GM19193 (cell line): ENCODE data around the gene PPP3CB.

Experiments used
- POLR2A ChIP-seq: IDR thresholded peaks from 4 replicates; pipeline ENCODE4 v1.6.1; 2011; ENCODE audit not compliant: insufficient read depth, insufficient read length; ENCODE audit errors: extremely low read depth

The PPP3CB gene

DNA sequence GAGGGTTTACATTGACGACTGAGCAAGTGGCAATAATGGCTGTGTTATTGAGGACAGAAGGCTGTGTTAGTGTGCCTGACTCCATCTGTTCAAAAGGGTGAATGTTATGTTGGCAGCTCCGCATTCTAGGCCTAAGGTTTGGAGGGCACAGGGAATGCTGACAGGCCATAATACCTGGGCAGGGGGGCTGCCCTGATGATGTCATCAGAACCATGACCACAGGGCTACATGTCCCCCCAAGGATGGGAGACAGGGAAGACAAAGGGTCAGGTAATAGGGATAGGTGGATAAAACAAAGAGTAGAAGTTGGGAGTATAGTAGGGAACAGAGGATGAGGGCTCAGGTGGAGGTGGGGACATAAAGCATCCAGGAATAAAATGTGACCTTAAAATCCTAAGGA is 1.8 kb upstream of the PPP3CB start:
- TF ChIP-seq POLR2A: no peak

DNA sequence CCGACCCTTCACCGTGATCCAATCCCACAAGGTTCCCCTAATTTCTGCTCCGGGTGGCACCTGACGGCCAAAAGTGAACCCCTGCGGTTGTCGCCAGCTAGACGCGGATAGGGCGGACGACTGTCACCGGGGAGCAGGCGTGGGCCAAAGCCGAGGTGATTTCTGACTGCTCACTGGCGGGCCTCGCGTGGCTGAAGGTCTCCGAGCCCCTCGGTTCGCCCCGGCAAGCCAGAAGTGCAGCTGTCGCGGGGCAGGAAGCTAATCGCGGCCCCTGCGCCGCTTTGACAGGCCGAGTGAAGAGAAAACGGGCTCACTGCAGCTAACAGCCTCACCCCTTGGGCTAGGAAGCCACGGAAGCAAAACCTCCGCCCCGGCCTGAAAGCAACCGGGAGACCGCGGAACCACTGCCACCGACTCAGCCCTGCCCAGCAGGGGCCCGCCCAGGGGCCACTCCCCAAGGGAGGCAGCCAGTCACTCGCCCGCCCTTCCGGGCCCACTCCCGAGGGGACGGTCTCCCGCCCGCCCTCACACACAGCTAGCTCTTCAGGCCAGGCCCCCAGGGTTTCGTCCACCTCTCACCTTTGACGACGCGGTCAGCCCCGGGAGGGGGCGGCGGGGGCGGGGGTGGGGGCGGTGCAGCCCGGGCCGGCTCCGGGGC is 469 bp downstream of the PPP3CB start:
- peak; percentile 92 for TF ChIP-seq POLR2A

DNA sequence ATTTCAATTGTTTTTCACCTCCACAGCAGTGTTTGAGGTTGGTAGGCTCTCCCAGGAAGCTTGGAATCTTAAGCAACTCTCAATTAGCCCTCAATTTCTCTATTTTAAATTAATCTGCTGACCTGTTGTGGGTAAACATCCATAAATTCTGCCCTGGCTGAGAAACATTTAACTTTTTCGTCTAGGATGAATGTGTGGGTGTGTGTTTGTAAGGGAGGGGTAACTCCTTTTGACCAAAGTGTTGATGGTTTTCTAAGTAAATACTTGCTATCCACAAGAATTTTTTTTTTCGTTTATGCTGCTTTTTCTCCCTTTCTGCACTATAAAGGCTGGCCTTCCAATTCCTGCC is 973 bp downstream of the PPP3CB start:
- no peak for TF ChIP-seq POLR2A

DNA sequence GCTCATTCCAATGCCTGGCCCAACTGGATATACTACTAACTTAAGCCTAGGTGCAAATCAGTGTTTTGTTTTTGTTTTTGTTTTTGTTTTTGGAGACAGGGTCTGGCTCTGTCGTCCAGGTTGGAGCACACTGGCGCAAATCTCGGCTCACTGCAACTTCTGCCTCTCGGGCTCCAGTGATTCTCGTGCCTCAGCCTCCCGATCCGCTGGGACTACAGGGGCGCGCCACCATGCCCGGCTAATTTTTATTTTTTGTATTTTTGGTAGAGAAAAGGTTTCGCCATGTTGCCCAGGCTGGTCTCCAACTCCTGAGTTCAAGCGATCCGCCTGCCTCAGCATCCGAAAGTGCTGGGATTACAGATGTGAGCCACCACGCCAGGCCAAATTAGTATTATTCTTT is 1.6 kb downstream of the PPP3CB start:
- no peak for TF ChIP-seq POLR2A

DNA sequence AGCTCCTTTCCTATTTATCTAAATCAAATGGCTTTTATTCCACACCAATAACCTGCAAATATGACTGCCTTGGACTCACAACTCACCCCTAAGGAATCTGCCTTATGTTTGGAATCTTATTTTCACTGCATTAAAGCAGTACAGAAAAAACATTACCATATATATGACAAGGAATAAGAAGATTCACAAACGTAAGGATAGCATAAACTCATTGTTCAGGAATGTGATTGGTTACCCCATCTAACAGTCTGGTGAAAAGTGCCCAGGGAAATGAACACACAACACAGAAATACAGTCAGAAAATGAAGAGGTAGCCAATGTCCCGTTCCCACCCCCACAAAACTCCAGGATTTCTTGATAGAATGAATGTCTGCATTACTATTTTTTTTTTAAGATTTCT is 2.0 kb downstream of the PPP3CB start:
- no peak for TF ChIP-seq POLR2A

DNA sequence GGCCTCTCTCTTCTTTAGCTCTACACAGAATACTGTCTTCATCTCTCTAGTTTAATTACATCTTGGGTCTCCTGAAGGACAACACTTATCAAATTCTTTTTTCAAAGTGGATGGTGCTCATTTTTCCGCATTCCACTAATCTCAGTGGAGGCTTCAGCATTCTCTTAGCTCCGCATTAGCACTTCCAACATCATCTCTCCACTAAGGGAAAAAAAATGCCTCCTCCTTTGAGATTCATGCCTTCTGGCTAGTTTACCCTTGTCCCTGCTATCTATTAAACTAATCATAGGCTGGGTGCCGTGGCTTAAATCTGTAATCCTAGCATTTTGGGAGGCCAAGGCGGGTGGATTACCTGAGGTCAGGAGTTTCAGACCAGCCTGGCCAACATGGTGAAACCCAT is 9.2 kb downstream of the PPP3CB start:
- TF ChIP-seq POLR2A: no peak

DNA sequence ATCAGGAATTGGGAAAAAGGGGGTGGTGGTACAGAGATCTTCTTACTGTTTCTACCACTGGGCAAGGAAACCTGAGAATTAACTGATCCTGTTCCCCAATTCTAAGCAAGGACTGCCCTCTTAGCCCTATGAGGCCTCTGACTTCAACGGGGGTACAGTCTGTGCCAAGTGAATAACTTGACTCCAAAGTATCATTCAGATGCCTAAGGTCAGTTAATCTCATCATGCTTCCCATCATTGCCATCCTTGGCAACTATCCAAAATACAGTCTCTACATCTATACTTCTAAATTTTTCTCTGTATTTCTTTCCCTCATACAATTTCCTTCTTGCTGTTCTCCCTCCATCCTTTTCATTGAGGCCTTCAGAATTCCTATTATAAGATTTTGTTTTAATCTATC is 10.5 kb downstream of the PPP3CB start:
- TF ChIP-seq POLR2A: no peak

DNA sequence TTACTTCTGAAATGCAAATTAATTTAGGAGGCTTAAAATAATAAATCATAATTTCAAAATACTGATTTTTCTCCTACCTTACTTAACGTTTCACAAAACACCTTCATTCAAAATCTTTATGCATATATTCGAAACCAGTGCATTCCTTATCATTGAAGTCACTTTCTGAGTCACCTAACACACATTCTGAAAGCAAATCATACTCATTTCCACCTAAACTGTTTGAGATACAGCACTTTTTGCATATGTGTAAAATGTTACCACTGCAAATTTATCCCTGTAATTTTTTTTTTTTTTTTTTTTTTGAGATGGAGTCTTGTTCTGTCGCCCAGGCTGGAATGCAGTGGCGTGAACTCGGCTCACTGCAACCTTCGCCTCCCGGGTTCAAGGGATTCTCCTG is 15.7 kb downstream of the PPP3CB start:
- TF ChIP-seq POLR2A: no peak

DNA sequence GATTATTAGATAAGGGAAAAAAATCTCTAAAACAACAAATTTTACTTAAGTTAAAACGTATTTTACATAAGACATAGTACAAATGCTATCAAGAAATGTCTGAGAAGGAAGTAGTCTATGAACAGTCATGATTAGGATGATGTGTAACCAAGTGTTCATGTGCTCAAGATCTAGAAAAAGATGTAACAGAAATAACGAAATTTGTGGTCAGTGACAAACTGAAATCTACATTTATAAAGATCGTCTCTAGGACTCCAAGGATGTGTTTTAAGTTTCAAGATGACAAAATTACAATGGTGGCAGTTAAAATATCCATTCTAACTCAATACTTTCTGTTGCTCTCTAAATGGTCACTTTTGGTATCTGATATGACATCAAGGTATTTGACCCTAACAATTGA is 17.2 kb downstream of the PPP3CB start:
- no peak for TF ChIP-seq POLR2A

DNA sequence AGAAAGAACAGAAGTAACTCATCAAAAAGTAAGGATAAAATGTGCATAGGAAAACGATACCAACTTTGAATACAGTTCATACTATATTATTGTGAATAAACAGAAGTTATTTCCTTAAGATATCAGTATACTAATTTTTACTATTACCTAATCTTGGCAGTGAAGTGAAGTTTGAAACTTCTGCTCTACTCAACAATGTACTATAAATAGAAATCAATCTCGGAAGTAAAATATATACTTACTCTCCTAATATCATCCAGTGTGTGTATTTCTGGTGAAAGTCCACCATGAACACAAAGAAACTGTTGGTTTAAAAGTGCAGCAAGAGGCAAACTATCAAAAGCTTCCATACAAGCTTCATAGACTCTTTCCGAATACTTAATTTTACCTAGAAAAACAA is 24.6 kb downstream of the PPP3CB start:
- TF ChIP-seq POLR2A: no peak

DNA sequence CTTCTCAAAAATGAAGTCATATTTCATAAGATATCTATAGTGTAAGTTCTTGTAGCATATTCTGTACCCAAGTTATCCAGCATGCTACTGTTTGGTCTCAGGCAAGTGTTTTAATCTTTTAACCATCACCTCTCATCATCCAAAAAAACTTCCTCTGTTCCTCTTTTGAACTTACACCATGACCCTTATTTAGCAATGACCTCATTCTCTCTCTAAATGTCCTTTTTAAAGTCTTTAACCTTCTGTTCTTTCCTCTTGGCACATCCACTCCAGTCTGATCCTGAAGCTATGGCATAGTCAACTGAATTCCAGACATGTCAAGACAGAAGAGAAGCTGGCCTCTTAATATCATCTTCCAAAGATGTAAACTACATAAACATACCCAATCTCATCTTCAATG is 26.2 kb downstream of the PPP3CB start:
- no peak for TF ChIP-seq POLR2A

DNA sequence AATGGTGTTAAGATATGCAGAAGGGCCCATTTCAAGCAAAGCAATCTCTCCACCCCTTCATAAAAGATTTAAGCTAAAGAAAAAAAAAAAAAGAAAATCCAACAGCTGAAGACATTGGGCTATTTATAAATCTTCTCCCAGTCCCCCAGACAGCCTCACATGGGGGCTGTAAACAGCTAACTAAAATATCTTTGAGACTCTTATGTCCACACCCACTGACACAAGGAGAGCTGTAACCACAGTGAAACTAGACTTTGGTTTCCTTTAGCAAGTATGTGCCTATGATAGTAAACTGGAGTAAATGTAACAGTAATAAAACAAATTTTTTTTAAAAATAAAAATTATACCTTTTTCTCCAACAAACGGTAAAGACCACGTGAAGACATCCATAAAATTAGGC is 28.6 kb downstream of the PPP3CB start:
- TF ChIP-seq POLR2A: no peak

DNA sequence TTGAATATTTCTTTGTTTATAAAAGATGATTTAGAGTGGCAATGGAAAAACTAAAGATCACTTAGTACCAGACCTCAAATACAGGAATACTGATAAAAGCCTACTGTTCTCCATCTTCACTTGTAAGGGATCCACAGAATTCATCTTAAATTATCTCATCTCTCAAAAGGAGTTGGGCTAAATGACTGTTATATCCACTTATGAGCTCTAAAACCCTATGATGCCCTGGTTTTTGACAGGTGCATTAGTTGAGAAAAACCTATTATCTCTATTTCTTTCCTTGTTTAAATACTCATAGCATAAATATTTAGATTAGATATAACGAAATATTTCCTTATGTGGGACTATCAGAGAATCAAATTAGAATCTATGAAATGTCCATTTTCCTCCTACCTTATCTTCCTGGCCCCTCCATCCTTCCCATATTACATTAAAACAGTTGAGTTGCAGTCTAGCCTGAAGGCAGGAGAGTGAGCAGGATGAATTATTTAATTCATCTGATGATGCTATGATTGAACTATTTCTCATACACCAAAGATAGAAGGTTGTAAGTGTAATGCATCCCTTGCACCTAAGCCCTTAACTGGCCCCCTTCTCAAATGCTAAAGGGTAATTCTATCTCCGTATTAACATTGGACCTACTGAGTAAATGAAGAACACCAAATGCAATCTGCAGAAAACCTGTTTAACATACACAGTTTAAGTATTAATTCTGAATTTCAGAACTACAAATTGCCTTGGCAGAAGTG is 29.7 kb downstream of the PPP3CB start:
- TF ChIP-seq POLR2A: no peak

DNA sequence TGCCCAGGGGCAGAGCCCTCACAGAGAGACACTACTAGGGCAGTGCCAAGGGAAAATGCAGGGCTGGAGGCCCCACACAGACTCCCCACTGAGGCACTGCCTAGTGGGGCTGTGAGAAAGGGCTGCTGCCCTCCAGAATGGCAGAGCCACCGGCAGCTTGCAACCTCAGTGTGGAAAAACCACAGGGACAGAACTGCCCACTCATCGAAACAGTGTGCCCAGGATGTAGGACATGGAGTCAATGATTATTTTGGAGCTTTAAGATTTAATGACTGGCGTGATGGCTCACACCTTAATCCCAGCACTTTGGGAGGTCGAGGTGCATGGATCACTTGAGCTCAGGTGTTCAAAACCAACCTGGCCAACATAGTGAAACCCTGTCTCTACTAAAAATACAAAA is 34.9 kb downstream of the PPP3CB start:
- TF ChIP-seq POLR2A: no peak

DNA sequence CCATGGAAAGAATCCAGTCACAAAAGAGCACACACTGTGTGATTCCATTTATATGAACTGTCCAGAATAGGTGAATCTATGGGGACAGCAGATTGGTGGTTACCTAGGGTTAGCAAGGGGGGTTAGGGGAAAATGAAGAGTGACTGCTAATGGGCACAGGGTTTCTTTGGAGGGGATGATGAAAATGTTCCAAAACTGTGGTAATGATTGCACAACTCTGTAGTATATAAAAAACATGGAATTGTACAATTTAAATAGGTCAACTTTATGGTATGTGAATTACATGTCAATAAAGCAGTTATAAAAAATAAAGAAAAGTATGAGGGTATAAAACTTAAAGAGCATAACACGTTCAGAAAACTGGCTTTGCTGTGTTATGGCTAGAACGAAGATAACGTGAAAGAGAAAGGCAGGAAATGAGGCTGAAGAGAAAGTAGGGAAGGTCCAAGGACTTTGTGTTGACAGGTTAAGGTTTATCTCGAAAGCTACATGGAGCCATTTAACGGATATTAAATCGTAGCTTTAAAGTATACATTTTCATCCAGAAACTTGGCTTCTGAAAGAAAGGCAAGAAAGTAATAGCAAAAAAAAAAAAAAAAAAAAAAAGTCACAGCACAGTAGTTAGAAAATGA is 36.0 kb downstream of the PPP3CB start:
- no peak for TF ChIP-seq POLR2A
